Measurements from ENCODE around the gene SLCO4A1.

GRCh38 chr20:62627901-62628612 is 14.2 kb upstream of the SLCO4A1 start:
- no peak for TF ChIP-seq CTCF (conservative IDR thresholded peaks at IDR 0.05; ENCODE audit: low read depth, low read length)
- TF ChIP-seq EZH2phosphoT487 (IDR thresholded peaks at IDR 0.05; ENCODE audit: borderline replicate concordance, low read length): no peak
- TF ChIP-seq EZH2 (IDR thresholded peaks at IDR 0.05; ENCODE audit: low read length, unreplicated experiment): no peak
